PFSK-1 (cell line): ENCODE data around the gene KCP.

Source experiments
- POLR2AphosphoS5 ChIP-seq: IDR thresholded peaks from 2 replicates; pipeline ENCODE4 v1.6.1; 2012; ENCODE audit warnings: low read depth, mild to moderate bottlenecking, control low read depth, low read length, moderate library complexity
- REST ChIP-seq, 2 experiments: IDR thresholded peaks; 2 replicates each; pipeline versions ENCODE4 v1.6.1 to v1.8.0; 2011 to 2012; ENCODE audit warnings: low read depth in 2 of 2, low read length in 2 of 2, control low read depth in 1 of 2, inconsistent platforms in 1 of 2, mild to moderate bottlenecking in 1 of 2, moderate library complexity in 1 of 2; ENCODE audit not compliant: insufficient read depth in 1 of 2

GRCh38 chr7:128914566-128915151, 4.2 kb upstream of the KCP start:
- no peak for TF ChIP-seq REST (IDR thresholded peaks at IDR 0.05; ENCODE audit: insufficient read depth in 1 of 2, low read depth in 2 of 2, low read length in 2 of 2)
- no peak for TF ChIP-seq POLR2AphosphoS5
